Measurements from ENCODE around the gene LRRN4. TPM values are rescaled to one million over a fixed set of nuclear protein-coding genes. Genes with fewer than 3 reads are reported as not detected.

LRRN4 gene
- polyA plus RNA-seq, 1 donor from 2014 or later: 0.26 TPM

- Histone ChIP-seq H3K79me2 (replicated peaks; ENCODE audit: insufficient read depth, low read length) (no peaks in the 10 kb centered on the region), H3K36me3 (ENCODE audit: insufficient read depth, low read length) (no peaks in the 10 kb centered on the region), H3K27ac (ENCODE audit: low read length) (no peak overlapping the region), H4K20me1 (ENCODE audit: insufficient read depth) (no peaks in the 10 kb centered on the region), H3F3A (ENCODE audit: insufficient read depth, low read length, poor library complexity, severe bottlenecking) (no peaks in the 10 kb centered on the region), H2AFZ (ENCODE audit: low read depth, low read length) (no peak overlapping the region), H3K9me2 (ENCODE audit: insufficient read depth, low read length) (no peaks in the 10 kb centered on the region), H3K9me3 (ENCODE audit: low read length) (no peaks in the 10 kb centered on the region), H3K4me2 (ENCODE audit: low read length) (no peak overlapping the region), H3K9ac (ENCODE audit: low read length) (no peak overlapping the region), H3K4me3 (ENCODE audit: low read length) (no peak overlapping the region), H3K27me3 (ENCODE audit: insufficient read depth, low read depth, low read length) (no peaks in the 10 kb centered on the region)
- TF ChIP-seq TAF1 (IDR thresholded peaks at IDR 0.05; ENCODE audit: low read depth): no peak
- TF ChIP-seq POLR2AphosphoS5 (IDR thresholded peaks at IDR 0.05): no peak
- no peak for TF ChIP-seq CTCF (IDR thresholded peaks at IDR 0.05; ENCODE audit: poor library complexity, severe bottlenecking)
- TF ChIP-seq RAD21 (conservative IDR thresholded peaks at IDR 0.05): no peak
- no peak for TF ChIP-seq SMC3 (conservative IDR thresholded peaks at IDR 0.05; ENCODE audit: poor library complexity)
- no peak for TF ChIP-seq REST (IDR thresholded peaks at IDR 0.05; ENCODE audit: borderline replicate concordance)
- no peak for TF ChIP-seq EP300 (conservative IDR thresholded peaks at IDR 0.05; ENCODE audit: poor library complexity, severe bottlenecking)
- TF ChIP-seq EZH2 (IDR thresholded peaks at IDR 0.05; ENCODE audit: borderline replicate concordance, insufficient read depth, low read length, poor library complexity, severe bottlenecking): no peak
- TF ChIP-seq MXI1 (conservative IDR thresholded peaks at IDR 0.05; ENCODE audit: poor library complexity, severe bottlenecking): no peak
These were observed 17.2 kb upstream of the LRRN4 start for GRCh38 chr20:6070829-6071695.

- no peaks in the 10 kb centered on the region for H3F3A ChIP-seq (ENCODE audit: insufficient read depth, low read length, poor library complexity, severe bottlenecking)
- TF ChIP-seq MXI1 (conservative IDR thresholded peaks at IDR 0.05; ENCODE audit: poor library complexity, severe bottlenecking): no peak
- no peak for TF ChIP-seq REST (IDR thresholded peaks at IDR 0.05; ENCODE audit: borderline replicate concordance)
- no peak for TF ChIP-seq TAF1 (IDR thresholded peaks at IDR 0.05; ENCODE audit: low read depth)
- TF ChIP-seq EP300 (conservative IDR thresholded peaks at IDR 0.05; ENCODE audit: poor library complexity, severe bottlenecking): no peak
- TF ChIP-seq POLR2AphosphoS5 (IDR thresholded peaks at IDR 0.05): no peak
- no peak for TF ChIP-seq SMC3 (conservative IDR thresholded peaks at IDR 0.05; ENCODE audit: poor library complexity)
- no peak for TF ChIP-seq CTCF (IDR thresholded peaks at IDR 0.05; ENCODE audit: poor library complexity, severe bottlenecking)
- TF ChIP-seq EZH2 (IDR thresholded peaks at IDR 0.05; ENCODE audit: borderline replicate concordance, insufficient read depth, low read length, poor library complexity, severe bottlenecking): no peak
- TF ChIP-seq RAD21 (conservative IDR thresholded peaks at IDR 0.05): no peak
- H3K4me3 ChIP-seq (ENCODE audit: low read length): no peak overlapping the region
- no peaks in the 10 kb centered on the region for H3K36me3 ChIP-seq (ENCODE audit: insufficient read depth, low read length)
- H3K9me3 ChIP-seq (ENCODE audit: low read length): no peaks in the 10 kb centered on the region
- H3K27me3 ChIP-seq (ENCODE audit: insufficient read depth, low read depth, low read length): no peaks in the 10 kb centered on the region
- no peaks in the 10 kb centered on the region for H4K20me1 ChIP-seq (ENCODE audit: insufficient read depth)
- no peak overlapping the region for H3K9ac ChIP-seq (ENCODE audit: low read length)
- no peak overlapping the region for H2AFZ ChIP-seq (ENCODE audit: low read depth, low read length)
- H3K79me2 ChIP-seq (replicated peaks; ENCODE audit: insufficient read depth, low read length): no peaks in the 10 kb centered on the region
- H3K27ac ChIP-seq (ENCODE audit: low read length): no peak overlapping the region
- H3K9me2 ChIP-seq (ENCODE audit: insufficient read depth, low read length): no peaks in the 10 kb centered on the region
- H3K4me2 ChIP-seq (ENCODE audit: low read length): no peak overlapping the region
These were observed 15.8 kb upstream of the LRRN4 start for GRCh38 chr20:6069669-6070068.

All from neural cell (in vitro differentiated cells).